SK-N-SH (cell line): ENCODE results near the gene VPS18. TPM values are rescaled to one million over a fixed set of nuclear protein-coding genes. Genes with fewer than 3 reads are reported as not detected.

ENCODE experiments used
- CTCF ChIA-PET: fragments of 300-600, 350-600 bp; formaldehyde crosslinking; extraction: SDS; loops from one replicate; lab custom pipeline; 2021; lab: Yijun Ruan, JAX
- POLR2A ChIA-PET: fragments of 350-600 bp; sonication (Branson Sonifier 250); formaldehyde crosslinking; extraction: SDS; loops from one replicate; lab custom pipeline; 2020; ENCODE audit warnings: antibody characterized with exemption, inconsistent platforms; lab: Yijun Ruan, JAX
- DNase-seq: peaks from one replicate; pipeline ENCODE4 v3.0.0; 2012
- H2AFZ ChIP-seq: fragments of 200-600 bp; sonication (generic); 2 replicates; pipeline ENCODE4 v1.8.1; 2016; ENCODE audit warnings: antibody characterized with exemption, mild to moderate bottlenecking, low read depth
- H3F3A ChIP-seq: fragments of 200-600 bp; sonication (generic); replicated peaks from 2 replicates; pipeline ENCODE3; 2016; ENCODE audit warnings: antibody characterized with exemption, mild to moderate bottlenecking; ENCODE audit not compliant: insufficient read depth
- H3K27ac ChIP-seq, 2 experiments: fragments of 200-500 bp in 1 of 2; fragments of 200-600 bp in 1 of 2; sonication (Bioruptor generic) in 1 of 2; sonication (generic), shearing (Covaris generic) in 1 of 2; 2 replicates each; pipeline versions ENCODE4 v1.5.1 to v1.6.1; 2014 to 2016; ENCODE audit warnings: low read depth in 2 of 2, inconsistent platforms in 1 of 2, low read length in 1 of 2, mild to moderate bottlenecking in 1 of 2, mixed read lengths in 1 of 2
- H3K27me3 ChIP-seq: fragments of 200-600 bp; sonication (generic), shearing (Covaris generic); 2 replicates; pipeline ENCODE4 v1.6.1; 2016; ENCODE audit warnings: mixed run types; ENCODE audit not compliant: insufficient read depth
- H3K36me3 ChIP-seq, 2 experiments: fragments of 200-500 bp in 1 of 2; fragments of 200-600 bp in 1 of 2; sonication (Bioruptor generic) in 1 of 2; sonication (generic) in 1 of 2; replicated peaks in 1 of 2; 2 replicates each; pipeline versions ENCODE3 to v1.5.1; 2014 to 2016; ENCODE audit warnings: low read length in 1 of 2, mild to moderate bottlenecking in 1 of 2; ENCODE audit not compliant: insufficient read depth in 2 of 2, control insufficient read depth in 1 of 2
- H3K4me1 ChIP-seq, 2 experiments: fragments of 200-500 bp in 1 of 2; fragments of 200-600 bp in 1 of 2; sonication (Bioruptor generic) in 1 of 2; sonication (generic), shearing (Covaris generic) in 1 of 2; 2 replicates each; pipeline versions ENCODE4 v1.5.1 to v1.6.1; 2014 to 2016; ENCODE audit warnings: low read depth in 1 of 2, low read length in 1 of 2, mixed run types in 1 of 2; ENCODE audit not compliant: insufficient read depth in 2 of 2, control insufficient read depth in 1 of 2
- H3K4me2 ChIP-seq: fragments of 200-600 bp; sonication (generic), shearing (Covaris generic); 2 replicates; pipeline ENCODE4 v1.6.1; 2017; ENCODE audit warnings: mixed run types
- H3K4me3 ChIP-seq, 2 experiments: fragments of 200-500 bp in 1 of 2; fragments of 200-600 bp in 1 of 2; sonication (Bioruptor generic) in 1 of 2; sonication (generic), shearing (Covaris generic) in 1 of 2; 2 replicates each; pipeline versions ENCODE4 v1.5.1 to v1.8.1; 2014 to 2016; ENCODE audit warnings: low read depth in 2 of 2, inconsistent platforms in 1 of 2, low read length in 1 of 2, mild to moderate bottlenecking in 1 of 2, mixed read lengths in 1 of 2, moderate library complexity in 1 of 2
- H3K79me2 ChIP-seq: fragments of 200-600 bp; sonication (generic); 2 replicates; pipeline ENCODE4 v1.8.1; 2017; ENCODE audit warnings: mild to moderate bottlenecking; ENCODE audit not compliant: insufficient read depth
- H3K9ac ChIP-seq: fragments of 200-600 bp; sonication (generic); 2 replicates; pipeline ENCODE4 v1.6.1; 2017; ENCODE audit warnings: mixed run types
- H3K9me2 ChIP-seq: fragments of 200-600 bp; sonication (generic); 2 replicates; pipeline ENCODE4 v1.6.1; 2017; ENCODE audit warnings: mixed run types
- H3K9me3 ChIP-seq: fragments of 200-600 bp; sonication (generic); 2 replicates; pipeline ENCODE4 v1.6.1; 2017; ENCODE audit warnings: mixed run types, mild to moderate bottlenecking, moderate library complexity
- H4K20me1 ChIP-seq: fragments of 200-600 bp; sonication (generic); 2 replicates; pipeline ENCODE4 v1.6.1; 2017; ENCODE audit warnings: mild to moderate bottlenecking, mixed run types; ENCODE audit not compliant: insufficient read depth
- CHD2 ChIP-seq: fragments of 150-350 bp; IDR thresholded peaks from 2 replicates; pipeline ENCODE4 v1.6.1; 2018; ENCODE audit warnings: low read length; ENCODE audit not compliant: partially characterized antibody
- EZH2phosphoT487 ChIP-seq: fragments of 200-600 bp; sonication (generic); IDR thresholded peaks from 2 replicates; pipeline ENCODE4 v1.6.1; 2017; ENCODE audit warnings: low read depth, mixed run types, mild to moderate bottlenecking, antibody characterized with exemption, moderate library complexity, borderline replicate concordance
- FOSL2 ChIP-seq: IDR thresholded peaks from 2 replicates; pipeline ENCODE4 v1.4.0; 2012; ENCODE audit warnings: low read depth, mild to moderate bottlenecking, moderate library complexity, borderline replicate concordance
- FOXM1 ChIP-seq: IDR thresholded peaks from 2 replicates; pipeline ENCODE4 v1.4.0; 2012; ENCODE audit warnings: low read depth, mild to moderate bottlenecking
- NRF1 ChIP-seq: IDR thresholded peaks from 2 replicates; pipeline ENCODE4 v1.6.1; 2012; ENCODE audit warnings: low read depth, mild to moderate bottlenecking, low read length
- RAD21 ChIP-seq: IDR thresholded peaks from 2 replicates; pipeline ENCODE4 v1.6.1; 2012; ENCODE audit warnings: mild to moderate bottlenecking, low read length
- RCOR1 ChIP-seq: fragments of 150-350 bp; IDR thresholded peaks from 2 replicates; pipeline ENCODE4 v1.6.1; 2017; ENCODE audit warnings: antibody characterized with exemption, low read length
- RFX5 ChIP-seq: IDR thresholded peaks from 2 replicates; pipeline ENCODE4 v1.6.1; 2012; ENCODE audit warnings: mild to moderate bottlenecking, improper control_type of control experiment, low read length
- SMC3 ChIP-seq: IDR thresholded peaks from 2 replicates; pipeline ENCODE4 v1.6.1; 2012; ENCODE audit warnings: low read depth, low read length, improper control_type of control experiment
- TAF1 ChIP-seq: IDR thresholded peaks from 2 replicates; pipeline ENCODE4 v1.6.1; 2012; ENCODE audit warnings: low read depth, mild to moderate bottlenecking, low read length, moderate library complexity, borderline replicate concordance
- TCF12 ChIP-seq: IDR thresholded peaks from 2 replicates; pipeline ENCODE4 v1.4.0; 2012
- WGBS: methylation state at CpG from one replicate; pipeline ENCODE4 v1.1.6; 2017; ENCODE audit warnings: low lambda C conversion rate; 5-methylcytosine and 5-hydroxymethylcytosine counted together
- polyA plus RNA-seq, 3 experiments: library from polyadenylated mRNA; depleted of rRNA; stranded (reverse); fragments of >200 nt; gene quantifications; 2 replicates each; pipeline ENCODE4 v1.2.3, GENCODE V29; 2012
- TF ChIP-seq, protein P1 (sequence below): IDR thresholded peaks from 2 replicates; pipeline ENCODE4 v1.4.0; 2012; ENCODE audit warnings: low read depth, borderline replicate concordance
- TF ChIP-seq, protein P2 (sequence below): IDR thresholded peaks from 2 replicates; pipeline ENCODE4; 2012
- TF ChIP-seq, protein P3 (sequence below): fragments of 150-350 bp; IDR thresholded peaks from 2 replicates; pipeline ENCODE4 v1.6.1; 2017; ENCODE audit warnings: antibody characterized with exemption, low read length, low read depth, borderline replicate concordance
- TF ChIP-seq, protein P4 (sequence below): IDR thresholded peaks from 2 replicates; pipeline ENCODE4 v1.4.0; 2012; ENCODE audit warnings: low read depth, borderline replicate concordance

VPS18 gene
- polyA plus RNA-seq, 1 of the 3 experiments (the other 2 are of a cell fraction): 14.1 TPM

DNA sequence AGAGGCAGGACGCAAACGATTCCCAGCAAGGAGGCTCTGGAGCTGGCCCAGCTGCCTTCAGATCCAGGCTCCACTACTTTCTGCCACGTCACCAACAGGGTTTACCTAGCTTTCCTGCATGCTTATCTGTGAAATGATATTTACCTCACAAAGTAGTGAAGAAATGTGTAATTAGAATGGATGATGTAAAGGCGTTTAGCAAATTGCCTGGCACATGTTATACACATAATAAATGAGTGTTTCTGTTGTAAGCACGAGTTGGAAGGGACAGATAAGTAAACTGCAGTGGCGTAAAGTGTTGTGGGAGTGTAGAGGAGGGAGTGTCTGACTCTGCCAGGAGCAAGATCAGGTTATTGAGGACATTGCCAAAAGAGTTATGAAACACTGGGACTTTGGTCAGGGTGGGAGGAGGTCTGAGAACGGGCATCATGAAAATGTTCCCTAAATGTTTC is 55.5 kb downstream of the VPS18 start:
- TF ChIP-seq SMC3 (no peak), RFX5 (no peak), RCOR1 (no peak), RAD21 (no peak), NRF1 (no peak), EZH2phosphoT487 (no peak), FOXM1 (no peak), CHD2 (no peak), TCF12 (no peak), FOSL2 (no peak), TAF1 (no peak)
- TF ChIP-seq, protein P1, sequence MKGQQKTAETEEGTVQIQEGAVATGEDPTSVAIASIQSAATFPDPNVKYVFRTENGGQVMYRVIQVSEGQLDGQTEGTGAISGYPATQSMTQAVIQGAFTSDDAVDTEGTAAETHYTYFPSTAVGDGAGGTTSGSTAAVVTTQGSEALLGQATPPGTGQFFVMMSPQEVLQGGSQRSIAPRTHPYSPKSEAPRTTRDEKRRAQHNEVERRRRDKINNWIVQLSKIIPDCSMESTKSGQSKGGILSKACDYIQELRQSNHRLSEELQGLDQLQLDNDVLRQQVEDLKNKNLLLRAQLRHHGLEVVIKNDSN: no peak
- TF ChIP-seq, protein P2, sequence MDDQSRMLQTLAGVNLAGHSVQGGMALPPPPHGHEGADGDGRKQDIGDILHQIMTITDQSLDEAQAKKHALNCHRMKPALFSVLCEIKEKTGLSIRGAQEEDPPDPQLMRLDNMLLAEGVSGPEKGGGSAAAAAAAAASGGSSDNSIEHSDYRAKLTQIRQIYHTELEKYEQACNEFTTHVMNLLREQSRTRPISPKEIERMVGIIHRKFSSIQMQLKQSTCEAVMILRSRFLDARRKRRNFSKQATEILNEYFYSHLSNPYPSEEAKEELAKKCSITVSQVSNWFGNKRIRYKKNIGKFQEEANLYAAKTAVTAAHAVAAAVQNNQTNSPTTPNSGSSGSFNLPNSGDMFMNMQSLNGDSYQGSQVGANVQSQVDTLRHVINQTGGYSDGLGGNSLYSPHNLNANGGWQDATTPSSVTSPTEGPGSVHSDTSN: no peak
- TF ChIP-seq, protein P3, sequence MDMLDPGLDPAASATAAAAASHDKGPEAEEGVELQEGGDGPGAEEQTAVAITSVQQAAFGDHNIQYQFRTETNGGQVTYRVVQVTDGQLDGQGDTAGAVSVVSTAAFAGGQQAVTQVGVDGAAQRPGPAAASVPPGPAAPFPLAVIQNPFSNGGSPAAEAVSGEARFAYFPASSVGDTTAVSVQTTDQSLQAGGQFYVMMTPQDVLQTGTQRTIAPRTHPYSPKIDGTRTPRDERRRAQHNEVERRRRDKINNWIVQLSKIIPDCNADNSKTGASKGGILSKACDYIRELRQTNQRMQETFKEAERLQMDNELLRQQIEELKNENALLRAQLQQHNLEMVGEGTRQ: no peak
- TF ChIP-seq, protein P4, sequence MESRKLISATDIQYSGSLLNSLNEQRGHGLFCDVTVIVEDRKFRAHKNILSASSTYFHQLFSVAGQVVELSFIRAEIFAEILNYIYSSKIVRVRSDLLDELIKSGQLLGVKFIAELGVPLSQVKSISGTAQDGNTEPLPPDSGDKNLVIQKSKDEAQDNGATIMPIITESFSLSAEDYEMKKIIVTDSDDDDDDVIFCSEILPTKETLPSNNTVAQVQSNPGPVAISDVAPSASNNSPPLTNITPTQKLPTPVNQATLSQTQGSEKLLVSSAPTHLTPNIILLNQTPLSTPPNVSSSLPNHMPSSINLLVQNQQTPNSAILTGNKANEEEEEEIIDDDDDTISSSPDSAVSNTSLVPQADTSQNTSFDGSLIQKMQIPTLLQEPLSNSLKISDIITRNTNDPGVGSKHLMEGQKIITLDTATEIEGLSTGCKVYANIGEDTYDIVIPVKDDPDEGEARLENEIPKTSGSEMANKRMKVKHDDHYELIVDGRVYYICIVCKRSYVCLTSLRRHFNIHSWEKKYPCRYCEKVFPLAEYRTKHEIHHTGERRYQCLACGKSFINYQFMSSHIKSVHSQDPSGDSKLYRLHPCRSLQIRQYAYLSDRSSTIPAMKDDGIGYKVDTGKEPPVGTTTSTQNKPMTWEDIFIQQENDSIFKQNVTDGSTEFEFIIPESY: no peak
- TF ChIP-seq, all 33 proteins: peak for 0
- DNase-seq: no peak
- no peaks in the 10 kb centered on the region for H3K36me3 ChIP-seq
- no peak overlapping the region for H2AFZ ChIP-seq
- H3K27me3 ChIP-seq: no peaks in the 10 kb centered on the region
- POLR2A ChIA-PET: no interaction called here
- H4K20me1 ChIP-seq: no peaks in the 10 kb centered on the region
- no peak overlapping the region for H3K27ac ChIP-seq
- H3K9me2 ChIP-seq: no peaks in the 10 kb centered on the region
- peaks cover 5 to 14% of the 10 kb centered on the region in 2 experiments; a peak in 2 of 4 replicates for H3K4me1 ChIP-seq
- H3K4me3 ChIP-seq: no peak overlapping the region
- H3K4me2 ChIP-seq: no peak overlapping the region
- peaks cover 13% of the 10 kb centered on the region for H3K79me2 ChIP-seq
- WGBS: 75% methylated on average over 7 of the region's 7 CpGs
- CTCF ChIA-PET: interaction anchor here (0.9 to 7.2 kb wide), 4 partner anchors 9 to 43 kb away, joined by 3 to 66 read pairs (median 8); no protein-coding TSS in a partner anchor
- H3K9ac ChIP-seq: no peak overlapping the region
- no peaks in the 10 kb centered on the region for H3K9me3 ChIP-seq
- H3F3A ChIP-seq: no peaks in the 10 kb centered on the region
